ENCODE results near the gene WFDC2.

The WFDC2 gene

DNA sequence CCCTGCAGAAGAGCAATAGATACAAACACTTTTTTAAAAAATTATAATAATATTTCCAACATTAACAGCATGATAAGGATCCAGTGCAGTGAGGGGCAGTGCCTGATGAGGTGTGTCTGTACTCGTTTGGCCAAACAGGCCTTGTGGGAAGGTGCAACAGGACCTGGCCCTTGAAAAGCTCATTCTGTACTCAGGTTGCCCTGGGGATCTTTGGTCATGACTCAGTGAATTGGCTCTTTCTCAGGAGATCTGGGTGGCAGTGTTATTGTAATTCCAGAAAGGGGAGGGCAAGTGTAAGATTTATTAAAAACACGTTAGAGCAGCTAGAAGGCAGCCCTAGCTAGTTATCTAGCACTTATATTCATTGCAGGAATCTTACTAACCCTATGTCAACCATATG, 48.7 kb downstream of the WFDC2 start:
- no peak overlapping the region for H3K4me3 ChIP-seq (ENCODE audit: low read depth in 1 of 2, low read length in 2 of 2)
- H3K27me3 ChIP-seq (ENCODE audit: insufficient read depth, low read length, poor library complexity) = peaks cover 11% of the 10 kb centered on the region
- H3K9me3 ChIP-seq (ENCODE audit: insufficient read depth, low read length, severe bottlenecking) = no peaks in the 10 kb centered on the region
- H2AFZ ChIP-seq (ENCODE audit: low read depth, low read length) = no peak overlapping the region
- TF ChIP-seq, protein P1, sequence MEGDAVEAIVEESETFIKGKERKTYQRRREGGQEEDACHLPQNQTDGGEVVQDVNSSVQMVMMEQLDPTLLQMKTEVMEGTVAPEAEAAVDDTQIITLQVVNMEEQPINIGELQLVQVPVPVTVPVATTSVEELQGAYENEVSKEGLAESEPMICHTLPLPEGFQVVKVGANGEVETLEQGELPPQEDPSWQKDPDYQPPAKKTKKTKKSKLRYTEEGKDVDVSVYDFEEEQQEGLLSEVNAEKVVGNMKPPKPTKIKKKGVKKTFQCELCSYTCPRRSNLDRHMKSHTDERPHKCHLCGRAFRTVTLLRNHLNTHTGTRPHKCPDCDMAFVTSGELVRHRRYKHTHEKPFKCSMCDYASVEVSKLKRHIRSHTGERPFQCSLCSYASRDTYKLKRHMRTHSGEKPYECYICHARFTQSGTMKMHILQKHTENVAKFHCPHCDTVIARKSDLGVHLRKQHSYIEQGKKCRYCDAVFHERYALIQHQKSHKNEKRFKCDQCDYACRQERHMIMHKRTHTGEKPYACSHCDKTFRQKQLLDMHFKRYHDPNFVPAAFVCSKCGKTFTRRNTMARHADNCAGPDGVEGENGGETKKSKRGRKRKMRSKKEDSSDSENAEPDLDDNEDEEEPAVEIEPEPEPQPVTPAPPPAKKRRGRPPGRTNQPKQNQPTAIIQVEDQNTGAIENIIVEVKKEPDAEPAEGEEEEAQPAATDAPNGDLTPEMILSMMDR (IDR thresholded peaks at IDR 0.05; ENCODE audit: borderline replicate concordance, extremely low read depth, low read length, poor library complexity, severe bottlenecking) = no peak
- no peak overlapping the region for H3K9ac ChIP-seq (ENCODE audit: low read depth, low read length)
- DNase-seq (no peak), ATAC-seq (ENCODE audit: insufficient read depth, low read depth) (no peak)
- H3K4me1 ChIP-seq (ENCODE audit: insufficient read depth, low read length) = no peaks in the 10 kb centered on the region
- no peaks in the 10 kb centered on the region for H4K20me1 ChIP-seq (ENCODE audit: insufficient read depth, low read length)
- no peak overlapping the region for H3K4me2 ChIP-seq (ENCODE audit: insufficient read depth, low read length)
- H3K79me2 ChIP-seq (ENCODE audit: insufficient read depth, low read length) = no peaks in the 10 kb centered on the region
- H3K27ac ChIP-seq (ENCODE audit: low read length) = no peak overlapping the region
- no peaks in the 10 kb centered on the region for H3K36me3 ChIP-seq (ENCODE audit: insufficient read depth, low read length)

DNA sequence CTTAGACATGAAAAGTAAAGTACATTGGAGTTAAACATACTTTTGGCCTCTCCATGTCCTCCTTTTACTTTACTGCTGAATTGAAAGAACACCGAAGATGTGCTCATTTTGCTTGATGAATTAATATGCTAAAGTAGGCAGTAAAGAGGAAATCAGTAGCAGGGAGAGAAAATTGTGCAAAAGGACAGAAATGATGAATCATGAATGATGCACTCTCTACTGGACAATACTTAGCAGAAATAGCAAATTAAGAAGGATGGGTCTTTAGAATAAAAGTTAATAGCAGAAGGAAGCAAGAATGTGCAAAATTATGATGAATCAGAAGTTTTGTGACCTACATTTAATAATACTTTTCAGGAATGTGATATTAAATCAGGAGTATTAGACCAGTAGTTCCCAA, 54.3 kb downstream of the WFDC2 start:
- Histone ChIP-seq H3K9me3 (ENCODE audit: insufficient read depth, low read length, severe bottlenecking) (no peaks in the 10 kb centered on the region), H3K27ac (ENCODE audit: low read length) (no peak overlapping the region), H3K27me3 (ENCODE audit: insufficient read depth, low read length, poor library complexity) (peaks cover 26% of the 10 kb centered on the region), H3K4me2 (ENCODE audit: insufficient read depth, low read length) (no peak overlapping the region), H3K4me3 (ENCODE audit: low read depth in 1 of 2, low read length in 2 of 2) (no peak overlapping the region), H3K36me3 (ENCODE audit: insufficient read depth, low read length) (no peaks in the 10 kb centered on the region), H3K4me1 (ENCODE audit: insufficient read depth, low read length) (no peaks in the 10 kb centered on the region), H3K9ac (ENCODE audit: low read depth, low read length) (no peak overlapping the region), H2AFZ (ENCODE audit: low read depth, low read length) (no peak overlapping the region), H3K79me2 (ENCODE audit: insufficient read depth, low read length) (no peaks in the 10 kb centered on the region), H4K20me1 (ENCODE audit: insufficient read depth, low read length) (no peaks in the 10 kb centered on the region)
- no peak for ATAC-seq (ENCODE audit: insufficient read depth, low read depth)
- no peak for DNase-seq
- TF ChIP-seq, protein P1 (IDR thresholded peaks at IDR 0.05; ENCODE audit: borderline replicate concordance, extremely low read depth, low read length, poor library complexity, severe bottlenecking) = no peak
- TF ChIP-seq EZH2 (IDR thresholded peaks at IDR 0.05; ENCODE audit: borderline replicate concordance, low read depth, low read length, severe bottlenecking) = no peak

DNA sequence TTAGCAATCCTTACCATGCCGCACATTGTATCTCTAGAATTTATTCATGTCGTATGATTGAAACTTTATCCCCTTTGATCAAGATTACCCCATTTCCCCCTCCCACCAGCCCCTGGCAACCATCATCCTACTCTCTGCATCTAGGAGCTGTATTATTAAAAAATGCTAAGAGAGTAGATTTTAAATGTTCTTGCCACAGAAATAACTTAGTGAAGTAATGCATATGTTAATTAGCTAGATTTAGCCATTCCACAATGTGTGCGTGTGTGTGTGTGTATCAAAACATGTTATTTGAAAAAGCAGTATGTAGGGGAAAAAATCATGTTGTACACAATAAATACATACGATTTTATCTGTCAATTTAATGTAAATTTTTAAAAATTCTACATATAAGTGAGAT, 57.7 kb downstream of the WFDC2 start:
- TF ChIP-seq EZH2 (IDR thresholded peaks at IDR 0.05; ENCODE audit: borderline replicate concordance, low read depth, low read length, severe bottlenecking) = no peak
- TF ChIP-seq, protein P1 (IDR thresholded peaks at IDR 0.05; ENCODE audit: borderline replicate concordance, extremely low read depth, low read length, poor library complexity, severe bottlenecking) = no peak
- H3K36me3 ChIP-seq (ENCODE audit: insufficient read depth, low read length) = no peaks in the 10 kb centered on the region
- H3K4me3 ChIP-seq (ENCODE audit: low read depth in 1 of 2, low read length in 2 of 2) = no peak overlapping the region
- H4K20me1 ChIP-seq (ENCODE audit: insufficient read depth, low read length) = no peaks in the 10 kb centered on the region
- no peaks in the 10 kb centered on the region for H3K9me3 ChIP-seq (ENCODE audit: insufficient read depth, low read length, severe bottlenecking)
- ATAC-seq (ENCODE audit: insufficient read depth, low read depth) = no peak
- no peak overlapping the region for H2AFZ ChIP-seq (ENCODE audit: low read depth, low read length)
- DNase-seq = no peak
- H3K27ac ChIP-seq (ENCODE audit: low read length) = no peak overlapping the region
- no peak overlapping the region for H3K4me2 ChIP-seq (ENCODE audit: insufficient read depth, low read length)
- H3K9ac ChIP-seq (ENCODE audit: low read depth, low read length) = no peak overlapping the region
- H3K79me2 ChIP-seq (ENCODE audit: insufficient read depth, low read length) = no peaks in the 10 kb centered on the region
- no peaks in the 10 kb centered on the region for H3K4me1 ChIP-seq (ENCODE audit: insufficient read depth, low read length)
- peaks cover 24% of the 10 kb centered on the region for H3K27me3 ChIP-seq (ENCODE audit: insufficient read depth, low read length, poor library complexity)

Data from DND-41 (cell line).